HEK293 (cell line): ENCODE data around the gene ZSCAN10.
A peak's percentile ranks its signal among the peaks of the same experiment; 100 is the strongest.

ENCODE experiments used
- CTCF ChIA-PET: fragments of 350-600 bp; formaldehyde crosslinking; extraction: SDS; loops from one replicate; lab custom pipeline; 2021; ENCODE audit warnings: antibody characterized with exemption; lab: Yijun Ruan, JAX
- POLR2A ChIA-PET: fragments of 300-600 bp; formaldehyde crosslinking; extraction: SDS; loops from one replicate; lab custom pipeline; 2020; ENCODE audit warnings: antibody characterized with exemption, inconsistent platforms; lab: Yijun Ruan, JAX
- H3K27ac ChIP-seq: fragments of 200-500 bp; sonication (Bioruptor generic); 2 replicates; pipeline ENCODE4 v1.5.1; 2014; ENCODE audit warnings: low read depth, low read length, control low read depth, inconsistent platforms; ENCODE audit errors: extremely low read depth
- H3K36me3 ChIP-seq, 2 experiments: fragments of 200-500 bp in 1 of 2; sonication (Bioruptor generic) in 1 of 2; 1 replicate in 1 of 2; 2 replicates in 1 of 2; pipeline ENCODE4 v1.5.1; 2014 to 2017; ENCODE audit warnings: inconsistent platforms in 2 of 2, low read length in 2 of 2; ENCODE audit not compliant: control insufficient read depth in 2 of 2, insufficient read depth in 1 of 2
- H3K4me1 ChIP-seq: fragments of 200-500 bp; sonication (Bioruptor generic); 2 replicates; pipeline ENCODE4 v1.5.1; 2014; ENCODE audit warnings: mild to moderate bottlenecking, low read length, inconsistent platforms; ENCODE audit not compliant: control insufficient read depth, insufficient read depth
- H3K4me3 ChIP-seq: 2 replicates; pipeline ENCODE4 v1.5.1; 2011; ENCODE audit warnings: low read depth, mild to moderate bottlenecking, control low read depth, low read length, moderate library complexity
- H3K9me3 ChIP-seq: fragments of 200-500 bp; sonication (Bioruptor generic); 2 replicates; pipeline ENCODE4 v1.5.1; 2014; ENCODE audit warnings: low read depth, low read length, inconsistent platforms; ENCODE audit not compliant: control insufficient read depth, insufficient read depth
- AEBP2 ChIP-seq: fragments of 450-650 bp; formaldehyde crosslinking; IDR thresholded peaks from 2 replicates; pipeline ENCODE4 v1.5.1; 2016; ENCODE audit warnings: missing biosample characterization, missing genetic modification characterization, borderline replicate concordance
- GLI4 ChIP-seq: fragments of 450-650 bp; formaldehyde crosslinking; IDR thresholded peaks from 2 replicates; pipeline ENCODE4 v1.5.1; 2016; ENCODE audit warnings: missing biosample characterization, missing genetic modification characterization
- INSM2 ChIP-seq: fragments of 450-650 bp; formaldehyde crosslinking; IDR thresholded peaks from 2 replicates; pipeline ENCODE4 v1.5.1; 2016; ENCODE audit warnings: missing biosample characterization, missing genetic modification characterization
- SP3 ChIP-seq: fragments of 450-650 bp; formaldehyde crosslinking; IDR thresholded peaks from 2 replicates; pipeline ENCODE4 v1.5.1; 2016; ENCODE audit warnings: missing biosample characterization, missing genetic modification characterization
- ZNF112 ChIP-seq: fragments of 450-650 bp; formaldehyde crosslinking; IDR thresholded peaks from 2 replicates; pipeline ENCODE4 v1.5.0; 2017; ENCODE audit warnings: missing biosample characterization, missing genetic modification characterization
- ZNF239 ChIP-seq: fragments of 450-650 bp; formaldehyde crosslinking; IDR thresholded peaks from 2 replicates; pipeline ENCODE4 v1.5.1; 2016; ENCODE audit warnings: missing biosample characterization, missing genetic modification characterization
- ZNF335 ChIP-seq: fragments of 450-650 bp; formaldehyde crosslinking; conservative IDR thresholded peaks from 2 replicates; pipeline ENCODE4 v1.5.1; 2016; ENCODE audit warnings: missing biosample characterization, missing genetic modification characterization
- ZNF354C ChIP-seq: fragments of 450-650 bp; formaldehyde crosslinking; IDR thresholded peaks from 2 replicates; pipeline ENCODE4 v1.5.1; 2016; ENCODE audit warnings: missing biosample characterization, missing genetic modification characterization, low read depth, borderline replicate concordance
- ZNF362 ChIP-seq: fragments of 450-650 bp; formaldehyde crosslinking; IDR thresholded peaks from 2 replicates; pipeline ENCODE4 v1.5.1; 2016; ENCODE audit warnings: missing biosample characterization, missing genetic modification characterization
- ZNF391 ChIP-seq: fragments of 450-650 bp; formaldehyde crosslinking; IDR thresholded peaks from 2 replicates; pipeline ENCODE4 v1.5.1; 2016; ENCODE audit warnings: low read depth, missing biosample characterization, missing genetic modification characterization, borderline replicate concordance
- ZNF488 ChIP-seq: fragments of 450-650 bp; formaldehyde crosslinking; IDR thresholded peaks from 2 replicates; pipeline ENCODE4 v1.5.1; 2016; ENCODE audit warnings: missing biosample characterization, missing genetic modification characterization
- ZNF501 ChIP-seq: fragments of 450-650 bp; formaldehyde crosslinking; IDR thresholded peaks from 2 replicates; pipeline ENCODE4 v1.5.1; 2016; ENCODE audit warnings: missing biosample characterization, missing genetic modification characterization
- ZNF544 ChIP-seq: fragments of 450-650 bp; formaldehyde crosslinking; IDR thresholded peaks from 2 replicates; pipeline ENCODE4 v1.5.0; 2017; ENCODE audit warnings: missing biosample characterization, missing genetic modification characterization
- ZNF560 ChIP-seq: fragments of 450-650 bp; formaldehyde crosslinking; IDR thresholded peaks from 2 replicates; pipeline ENCODE4 v1.5.1; 2017; ENCODE audit warnings: missing biosample characterization, missing genetic modification characterization, borderline replicate concordance
- ZNF621 ChIP-seq: fragments of 450-650 bp; formaldehyde crosslinking; IDR thresholded peaks from 2 replicates; pipeline ENCODE4 v1.5.1; 2017; ENCODE audit warnings: missing biosample characterization, missing genetic modification characterization
- ZNF830 ChIP-seq: fragments of 450-650 bp; IDR thresholded peaks from 2 replicates; pipeline ENCODE4 v1.5.0; 2018; ENCODE audit warnings: missing biosample characterization, missing genetic modification characterization, low read depth, mild to moderate bottlenecking, moderate library complexity
- ZSCAN23 ChIP-seq: fragments of 450-650 bp; formaldehyde crosslinking; IDR thresholded peaks from 2 replicates; pipeline ENCODE4 v1.5.1; 2016; ENCODE audit warnings: missing biosample characterization, missing genetic modification characterization
- ZSCAN30 ChIP-seq: fragments of 450-650 bp; IDR thresholded peaks from 2 replicates; pipeline ENCODE4 v1.5.1; 2018; ENCODE audit warnings: missing biosample characterization, mild to moderate bottlenecking, missing genetic modification characterization, moderate library complexity
- TF ChIP-seq, protein P1 (sequence below): fragments of 450-650 bp; formaldehyde crosslinking; IDR thresholded peaks from 2 replicates; pipeline ENCODE4 v1.5.0; 2017; ENCODE audit warnings: missing biosample characterization, missing genetic modification characterization, borderline replicate concordance
- TF ChIP-seq, protein P2 (sequence below): fragments of 450-650 bp; formaldehyde crosslinking; IDR thresholded peaks from 2 replicates; pipeline ENCODE4 v1.5.1; 2017; ENCODE audit warnings: missing biosample characterization, missing genetic modification characterization

The ZSCAN10 gene

DNA sequence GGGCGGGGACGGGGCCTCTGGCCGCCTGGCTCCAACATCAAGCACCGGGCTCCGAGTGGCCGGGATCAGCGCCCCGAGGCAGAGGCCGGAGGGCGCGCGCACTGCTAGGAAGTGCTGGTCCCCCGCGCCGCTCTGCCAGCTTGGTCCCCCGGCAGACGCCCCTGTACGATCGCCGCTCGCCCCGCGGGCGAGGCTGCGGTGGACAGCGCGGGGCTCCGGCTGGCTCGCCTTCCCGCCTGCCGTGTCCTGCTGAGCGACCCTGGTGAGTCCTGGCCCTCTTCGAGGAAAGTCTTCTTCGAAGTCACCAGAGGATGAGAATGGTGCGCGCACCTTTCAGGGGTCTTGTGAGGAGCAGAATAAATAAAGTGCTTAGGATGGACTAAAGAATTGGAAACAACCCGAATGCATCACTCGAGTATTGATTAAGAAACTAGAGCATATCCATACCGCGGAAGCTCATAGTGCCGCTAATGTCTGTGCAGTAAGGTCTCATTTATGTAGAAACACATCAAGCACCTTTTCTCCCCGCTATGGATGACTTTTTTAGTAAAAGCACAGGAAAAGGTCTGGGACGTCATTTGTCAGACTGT lies 36.1 kb upstream of the ZSCAN10 start (continued):
- TF ChIP-seq, protein P1, sequence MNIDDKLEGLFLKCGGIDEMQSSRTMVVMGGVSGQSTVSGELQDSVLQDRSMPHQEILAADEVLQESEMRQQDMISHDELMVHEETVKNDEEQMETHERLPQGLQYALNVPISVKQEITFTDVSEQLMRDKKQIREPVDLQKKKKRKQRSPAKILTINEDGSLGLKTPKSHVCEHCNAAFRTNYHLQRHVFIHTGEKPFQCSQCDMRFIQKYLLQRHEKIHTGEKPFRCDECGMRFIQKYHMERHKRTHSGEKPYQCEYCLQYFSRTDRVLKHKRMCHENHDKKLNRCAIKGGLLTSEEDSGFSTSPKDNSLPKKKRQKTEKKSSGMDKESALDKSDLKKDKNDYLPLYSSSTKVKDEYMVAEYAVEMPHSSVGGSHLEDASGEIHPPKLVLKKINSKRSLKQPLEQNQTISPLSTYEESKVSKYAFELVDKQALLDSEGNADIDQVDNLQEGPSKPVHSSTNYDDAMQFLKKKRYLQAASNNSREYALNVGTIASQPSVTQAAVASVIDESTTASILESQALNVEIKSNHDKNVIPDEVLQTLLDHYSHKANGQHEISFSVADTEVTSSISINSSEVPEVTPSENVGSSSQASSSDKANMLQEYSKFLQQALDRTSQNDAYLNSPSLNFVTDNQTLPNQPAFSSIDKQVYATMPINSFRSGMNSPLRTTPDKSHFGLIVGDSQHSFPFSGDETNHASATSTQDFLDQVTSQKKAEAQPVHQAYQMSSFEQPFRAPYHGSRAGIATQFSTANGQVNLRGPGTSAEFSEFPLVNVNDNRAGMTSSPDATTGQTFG (tag by site-specific recombination) = no peak
- TF ChIP-seq GLI4 = no peak
- TF ChIP-seq AEBP2 = no peak
- TF ChIP-seq ZNF501 (tag by site-specific recombination) = no peak
- TF ChIP-seq INSM2 (tag by site-specific recombination) = no peak
- no peak for TF ChIP-seq ZSCAN23 (tag by site-specific recombination)
- TF ChIP-seq ZNF621 = no peak
- TF ChIP-seq, protein P2, sequence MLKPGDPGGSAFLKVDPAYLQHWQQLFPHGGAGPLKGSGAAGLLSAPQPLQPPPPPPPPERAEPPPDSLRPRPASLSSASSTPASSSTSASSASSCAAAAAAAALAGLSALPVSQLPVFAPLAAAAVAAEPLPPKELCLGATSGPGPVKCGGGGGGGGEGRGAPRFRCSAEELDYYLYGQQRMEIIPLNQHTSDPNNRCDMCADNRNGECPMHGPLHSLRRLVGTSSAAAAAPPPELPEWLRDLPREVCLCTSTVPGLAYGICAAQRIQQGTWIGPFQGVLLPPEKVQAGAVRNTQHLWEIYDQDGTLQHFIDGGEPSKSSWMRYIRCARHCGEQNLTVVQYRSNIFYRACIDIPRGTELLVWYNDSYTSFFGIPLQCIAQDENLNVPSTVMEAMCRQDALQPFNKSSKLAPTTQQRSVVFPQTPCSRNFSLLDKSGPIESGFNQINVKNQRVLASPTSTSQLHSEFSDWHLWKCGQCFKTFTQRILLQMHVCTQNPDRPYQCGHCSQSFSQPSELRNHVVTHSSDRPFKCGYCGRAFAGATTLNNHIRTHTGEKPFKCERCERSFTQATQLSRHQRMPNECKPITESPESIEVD (tag by site-specific recombination) = no peak
- no peak for TF ChIP-seq ZNF354C (tag by site-specific recombination)
- no peak for TF ChIP-seq ZNF544 (tag by site-specific recombination)
- no peak for TF ChIP-seq ZNF112 (tag by site-specific recombination)
- no peak for TF ChIP-seq ZNF488 (tag by site-specific recombination)
- peak; percentile 88; the same call in 1 of the 2 replicates for TF ChIP-seq ZSCAN30 (tag by site-specific recombination)
- TF ChIP-seq ZNF560 (tag by site-specific recombination) = no peak

- ChIA-PET CTCF (interaction anchor here (0.8 to 1.6 kb wide), 10 partner anchors 15 to 1270 kb away, joined by 3 to 9 read pairs (median 3); no protein-coding TSS in a partner anchor), POLR2A (interaction anchor here (0.6 to 3.4 kb wide), 27 partner anchors 9 to 1484 kb away, joined by 3 to 38 read pairs (median 6); partner anchors contain the start of genes KREMEN2, PKMYT1, TNFRSF12A and ZNF200)
- no peaks in the 10 kb centered on the region for H3K9me3 ChIP-seq
- H3K4me3 ChIP-seq = peak within 1 kb of the TSS; percentile 82
- peaks cover 3% of the 10 kb centered on the region; the same call in 1 of the 2 replicates for H3K4me1 ChIP-seq
- H3K36me3 ChIP-seq = peaks cover 8 to 45% of the 10 kb centered on the region in 2 experiments; a peak in 2 of 3 replicates
- peak within 1 kb of the TSS; percentile 90 for H3K27ac ChIP-seq
- TF ChIP-seq ZNF362 (tag by site-specific recombination) (peak; percentile 68; the same call in 1 of the 2 replicates), ZNF830 (tag by site-specific recombination) (no peak), SP3 (tag by site-specific recombination) (peak; percentile 67), ZNF335 (tag by site-specific recombination) (peak; percentile 36; the same call in 1 of the 2 replicates), ZNF391 (no peak), ZNF112 (tag by site-specific recombination) (no peak), ZNF239 (tag by site-specific recombination) (no peak)
Observed at GRCh38 chr16:3134338-3135125, 35.4 kb upstream of the ZSCAN10 start, which contains the start of gene ZNF213. Gene ZNF213 (plus strand): TSS chr16:3135029. CDS start chr16:3137281, 2,252 bp downstream.
